Lower leg skin (tissue), 4 donors: ENCODE results near the gene UBE2E2. TPM values are rescaled to one million over a fixed set of nuclear protein-coding genes. Genes with fewer than 3 reads are reported as not detected.

ENCODE experiments used
- DNase-seq, 2 donors: peaks; one replicate each; pipeline ENCODE4 v3.0.0-alpha.2; 2019; ENCODE audit warnings: low spot score in 2 of 2
- H3K4me3 ChIP-seq: fragments of 200-600 bp; sonication (generic); 2 replicates; pipeline ENCODE4 v1.5.1; 2017; ENCODE audit warnings: mild to moderate bottlenecking, low read depth; ENCODE audit not compliant: poor library complexity, severe bottlenecking
- POLR2A ChIP-seq, 2 donors: fragments of 450-650 bp; IDR thresholded peaks; one replicate each; pipeline ENCODE4 v1.6.1; 2016 to 2017; ENCODE audit warnings: antibody characterized with exemption in 2 of 2, mild to moderate bottlenecking in 1 of 2, moderate library complexity in 1 of 2
- WGBS, 2 donors: methylation state at CpG; one replicate each; pipeline ENCODE4 v1.1.5; 2018; 5-methylcytosine and 5-hydroxymethylcytosine counted together
- intact Hi-C: fragments of 100-400 bp; cut with DNase I; formaldehyde crosslinking; loops from one replicate; pipeline ENCODE4 v1.15.0; 2023; ENCODE audit warnings: low total_unique reads
- total RNA-seq, 4 donors: library from RNA; depleted of rRNA; stranded (reverse); fragments of >200 nt; gene quantifications; one replicate each; pipeline ENCODE4 v1.1.0, GENCODE V29; 2016
- TF ChIP-seq, protein P1 (sequence below), 3 donors: fragments of 450-650 bp; IDR thresholded peaks; one replicate each; pipeline ENCODE4 v1.5.1; 2016; ENCODE audit warnings: antibody characterized with exemption in 3 of 3, mild to moderate bottlenecking in 3 of 3, moderate library complexity in 2 of 3

UBE2E2 gene
- total RNA-seq, 4 donors from 2014 or later: 20.0 to 54.7 (median 33.3) TPM

- TF ChIP-seq, protein P1, sequence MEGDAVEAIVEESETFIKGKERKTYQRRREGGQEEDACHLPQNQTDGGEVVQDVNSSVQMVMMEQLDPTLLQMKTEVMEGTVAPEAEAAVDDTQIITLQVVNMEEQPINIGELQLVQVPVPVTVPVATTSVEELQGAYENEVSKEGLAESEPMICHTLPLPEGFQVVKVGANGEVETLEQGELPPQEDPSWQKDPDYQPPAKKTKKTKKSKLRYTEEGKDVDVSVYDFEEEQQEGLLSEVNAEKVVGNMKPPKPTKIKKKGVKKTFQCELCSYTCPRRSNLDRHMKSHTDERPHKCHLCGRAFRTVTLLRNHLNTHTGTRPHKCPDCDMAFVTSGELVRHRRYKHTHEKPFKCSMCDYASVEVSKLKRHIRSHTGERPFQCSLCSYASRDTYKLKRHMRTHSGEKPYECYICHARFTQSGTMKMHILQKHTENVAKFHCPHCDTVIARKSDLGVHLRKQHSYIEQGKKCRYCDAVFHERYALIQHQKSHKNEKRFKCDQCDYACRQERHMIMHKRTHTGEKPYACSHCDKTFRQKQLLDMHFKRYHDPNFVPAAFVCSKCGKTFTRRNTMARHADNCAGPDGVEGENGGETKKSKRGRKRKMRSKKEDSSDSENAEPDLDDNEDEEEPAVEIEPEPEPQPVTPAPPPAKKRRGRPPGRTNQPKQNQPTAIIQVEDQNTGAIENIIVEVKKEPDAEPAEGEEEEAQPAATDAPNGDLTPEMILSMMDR (IDR thresholded peaks at IDR 0.05): no peak
- TF ChIP-seq POLR2A (IDR thresholded peaks at IDR 0.05): no peak
- DNase-seq: no peak
- intact Hi-C loops: no loop called here
- no peak overlapping the region for H3K4me3 ChIP-seq
- 69 to 75% methylated on average over 4 of the region's 4 CpGs for WGBS, 2 donors
Observed at GRCh38 chr3:23519314-23520208, 316.4 kb downstream of the UBE2E2 start.

GRCh38 chr3:23527326-23527725 lies 324.2 kb downstream of the UBE2E2 start:
- TF ChIP-seq POLR2A (IDR thresholded peaks at IDR 0.05): no peak
- TF ChIP-seq, protein P1 (IDR thresholded peaks at IDR 0.05): no peak
- intact Hi-C loops: no loop called here
- H3K4me3 ChIP-seq: no peak overlapping the region
- WGBS, 2 donors: 89 to 97% methylated on average over 2 of the region's 2 CpGs
- no peak for DNase-seq

DNA sequence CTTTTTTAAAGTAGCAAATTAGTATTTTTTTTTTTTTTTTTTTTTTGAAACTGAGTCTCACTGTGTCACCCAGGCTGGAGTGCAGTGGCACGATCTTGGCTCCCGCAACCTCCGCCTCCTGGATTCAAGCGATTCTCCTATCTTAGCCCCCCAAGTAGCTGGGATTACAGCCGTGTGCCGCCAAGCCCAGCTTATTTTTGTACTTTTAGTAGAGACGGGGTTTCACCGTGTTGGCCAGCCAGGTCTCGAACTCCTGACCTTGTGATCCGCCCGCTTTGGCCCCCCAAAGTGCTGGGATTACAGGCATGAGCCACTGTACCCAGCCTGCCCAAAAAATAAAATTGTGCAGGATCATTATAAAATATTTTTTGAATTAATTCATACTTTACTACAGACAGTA lies 330.5 kb downstream of the UBE2E2 start:
- no peak overlapping the region for H3K4me3 ChIP-seq
- WGBS, 2 donors: 96 to 99% methylated on average over 11 of the region's 11 CpGs
- intact Hi-C loops: no loop called here
- no peak for DNase-seq
- TF ChIP-seq, protein P1 (IDR thresholded peaks at IDR 0.05): no peak
- TF ChIP-seq POLR2A (IDR thresholded peaks at IDR 0.05): no peak

GRCh38 chr3:23533996-23534395 lies 330.9 kb downstream of the UBE2E2 start:
- WGBS, 2 donors: 74 to 85% methylated on average over 2 of the region's 2 CpGs
- H3K4me3 ChIP-seq: no peak overlapping the region
- DNase-seq: no peak
- intact Hi-C loops: no loop called here
- TF ChIP-seq, protein P1 (IDR thresholded peaks at IDR 0.05): no peak
- no peak for TF ChIP-seq POLR2A (IDR thresholded peaks at IDR 0.05)

GRCh38 chr3:23537101-23537551 lies 334.0 kb downstream of the UBE2E2 start:
- intact Hi-C loops: no loop called here
- WGBS, 2 donors: 91 to 93% methylated on average over 4 of the region's 4 CpGs
- no peak overlapping the region for H3K4me3 ChIP-seq
- no peak for TF ChIP-seq POLR2A (IDR thresholded peaks at IDR 0.05)
- TF ChIP-seq, protein P1 (IDR thresholded peaks at IDR 0.05): no peak
- DNase-seq: no peak
